ENCODE data around the gene CLDN15.
"Not testable (repeated sequence)": the region's sequence is repeated elsewhere in the genome, so short reads cannot be mapped to it uniquely, and the experiment has no call there.

DNA sequence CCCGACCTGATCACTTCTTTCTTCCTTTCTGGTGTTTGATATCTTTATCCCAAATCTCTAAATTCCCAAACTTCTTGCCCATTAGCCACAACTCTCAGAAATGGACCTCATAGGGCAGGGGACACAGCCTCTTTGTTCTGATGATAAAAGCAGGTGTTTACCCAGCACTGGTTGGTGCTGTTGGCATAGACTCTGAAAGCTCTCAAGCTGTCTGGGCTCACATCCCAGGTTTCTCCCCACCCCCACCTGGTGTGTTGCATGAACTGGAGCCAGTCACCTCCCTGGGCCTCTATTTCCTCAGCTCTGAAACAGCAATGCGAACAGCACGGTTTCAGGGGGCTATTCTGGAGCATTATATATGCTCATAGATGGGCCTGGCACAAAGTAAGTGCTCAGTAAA, 48.3 kb upstream of the CLDN15 start:
- not testable (repeated sequence) for TF ChIP-seq POLR2A (IDR thresholded peaks at IDR 0.05; ENCODE audit: low read depth, low read length); POLR2AphosphoS5 (IDR thresholded peaks at IDR 0.05; ENCODE audit: low read depth, low read length); TAF1 (IDR thresholded peaks at IDR 0.05; ENCODE audit: low read depth, low read length); PAX5 (IDR thresholded peaks at IDR 0.05; ENCODE audit: insufficient read depth, low read length, severe bottlenecking)
